Measurements from ENCODE around the gene DUSP23.
A peak's percentile ranks its signal among the peaks of the same experiment; 100 is the strongest.

The DUSP23 gene

DNA sequence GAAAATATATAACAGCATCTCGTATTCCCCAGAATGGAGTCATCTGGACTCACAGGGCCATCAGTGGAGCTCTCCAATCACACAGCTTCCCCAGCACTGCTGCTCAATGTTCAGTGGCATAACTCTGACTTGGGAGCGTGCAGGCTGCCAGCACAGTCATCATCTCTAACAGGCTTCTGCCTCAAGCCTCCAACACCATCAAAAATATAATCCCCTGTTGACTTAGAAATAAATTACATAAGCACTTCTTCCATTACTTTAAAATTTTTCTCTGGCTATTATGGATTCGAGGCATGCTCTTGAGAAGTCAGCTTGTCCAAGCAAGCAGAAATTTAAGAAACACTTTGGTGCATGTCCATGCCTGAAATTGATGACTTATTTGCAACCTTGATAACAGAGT, 6.2 kb downstream of the DUSP23 start:
- no peak for DNase-seq

DNA sequence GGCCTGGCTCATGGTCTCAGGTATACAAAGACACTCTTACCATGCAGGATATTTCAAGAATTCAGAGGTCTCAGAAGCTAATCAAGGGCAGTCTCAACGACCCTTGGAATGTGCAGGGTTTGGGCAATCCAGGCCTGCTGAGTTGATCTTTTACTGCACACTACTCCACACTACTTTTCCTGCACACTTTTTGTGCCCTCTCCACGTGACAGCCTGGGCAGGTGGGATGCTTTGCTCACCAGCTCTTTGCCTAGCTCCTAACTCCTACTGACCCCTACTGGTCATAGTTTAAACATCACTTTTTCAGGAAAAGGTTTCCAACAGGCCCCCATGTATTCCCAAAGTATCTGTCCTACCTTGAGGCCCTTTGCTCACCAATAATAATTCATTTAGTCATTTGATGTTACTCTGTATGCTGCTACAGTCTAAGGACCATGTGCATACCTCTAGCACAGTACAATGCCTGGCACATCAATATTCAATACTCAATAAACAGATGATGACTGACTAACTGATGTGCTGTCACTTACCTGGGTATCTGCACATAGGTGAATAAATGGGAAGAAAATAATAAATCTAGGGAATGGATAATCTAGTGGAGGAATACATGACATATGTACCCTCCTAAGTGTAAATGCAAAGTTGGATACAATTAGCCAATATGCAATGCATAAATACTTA, 9.6 kb downstream of the DUSP23 start:
- DNase-seq, result no peak

DNA sequence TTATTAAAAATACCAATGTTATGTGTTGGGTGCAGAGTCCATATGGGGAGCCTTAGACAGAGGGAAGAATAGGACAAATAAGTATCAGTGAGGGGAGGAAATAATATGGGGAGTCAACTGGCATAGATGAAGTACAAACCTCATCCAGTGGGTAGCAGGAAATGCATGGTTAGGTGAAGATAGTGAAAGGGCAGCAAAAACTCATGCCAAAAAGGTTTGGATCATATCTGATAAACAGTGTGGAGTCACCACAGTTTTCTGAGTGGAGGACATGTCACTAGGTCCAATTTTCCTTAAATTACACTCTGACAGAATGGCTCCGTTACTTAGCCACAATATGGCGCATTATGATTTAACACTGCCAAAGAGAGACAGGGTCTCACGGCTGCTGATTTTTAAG, 10.3 kb downstream of the DUSP23 start:
- DNase-seq, result no peak

DNA sequence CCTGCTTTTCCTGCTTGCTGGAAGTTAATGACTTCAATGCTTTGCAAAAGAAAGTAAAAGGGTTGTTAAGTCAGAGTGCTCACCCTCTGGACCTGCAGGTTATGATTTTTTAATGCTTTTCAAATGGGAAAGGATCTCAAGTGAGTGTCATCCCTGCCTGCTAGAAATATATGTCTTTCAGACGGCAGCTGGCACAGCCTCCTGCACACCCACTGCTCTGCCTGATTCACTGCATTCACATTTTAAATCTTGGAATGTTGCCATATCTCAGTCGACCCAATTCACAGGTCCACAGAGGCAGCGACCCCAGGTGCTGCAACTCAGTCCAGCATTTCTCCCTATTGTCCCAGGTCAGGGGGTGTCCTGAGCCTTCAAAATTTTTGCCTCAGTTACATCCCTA, 10.7 kb downstream of the DUSP23 start:
- no peak for DNase-seq

DNA sequence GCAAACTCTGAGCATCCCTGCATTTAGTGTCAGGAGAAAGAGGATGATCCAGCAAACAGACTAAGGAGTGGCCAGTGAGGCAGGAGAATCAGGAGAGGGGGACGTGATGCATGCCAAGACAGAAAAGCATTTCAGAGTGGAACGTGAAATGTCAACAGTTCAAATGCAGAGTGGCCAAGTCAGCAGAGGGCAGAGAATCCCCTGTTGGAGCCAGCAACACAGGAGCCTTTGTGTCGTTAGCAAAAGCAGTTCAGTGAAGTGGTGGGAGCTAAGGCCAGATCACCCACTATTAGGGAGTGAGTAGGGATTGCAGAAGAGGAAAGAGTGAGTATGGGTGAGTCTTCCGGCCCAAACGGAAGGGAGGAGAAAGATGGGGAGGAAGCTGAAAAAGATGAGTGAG, 14.8 kb downstream of the DUSP23 start:
- no peak for DNase-seq

DNA sequence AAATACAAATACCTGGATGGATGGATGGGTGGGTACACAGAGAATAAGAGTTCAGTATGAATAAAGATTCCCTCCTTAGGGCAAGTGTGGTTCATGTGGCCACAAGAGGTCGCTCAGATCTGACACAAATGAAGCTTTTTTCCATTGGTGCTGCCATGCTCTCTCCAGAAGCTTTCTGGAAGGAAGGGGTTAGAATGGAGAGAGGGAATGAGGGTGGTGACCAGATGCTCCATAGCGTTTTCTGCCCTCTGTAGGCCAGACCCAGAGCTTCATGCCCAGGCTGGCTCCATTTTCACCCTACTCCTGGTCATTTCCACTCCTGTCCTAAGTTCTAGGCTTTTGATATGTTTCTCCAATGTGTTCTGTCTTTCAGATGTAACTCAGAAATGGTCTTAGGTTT, 18.1 kb downstream of the DUSP23 start:
- DNase-seq, result no peak

DNA sequence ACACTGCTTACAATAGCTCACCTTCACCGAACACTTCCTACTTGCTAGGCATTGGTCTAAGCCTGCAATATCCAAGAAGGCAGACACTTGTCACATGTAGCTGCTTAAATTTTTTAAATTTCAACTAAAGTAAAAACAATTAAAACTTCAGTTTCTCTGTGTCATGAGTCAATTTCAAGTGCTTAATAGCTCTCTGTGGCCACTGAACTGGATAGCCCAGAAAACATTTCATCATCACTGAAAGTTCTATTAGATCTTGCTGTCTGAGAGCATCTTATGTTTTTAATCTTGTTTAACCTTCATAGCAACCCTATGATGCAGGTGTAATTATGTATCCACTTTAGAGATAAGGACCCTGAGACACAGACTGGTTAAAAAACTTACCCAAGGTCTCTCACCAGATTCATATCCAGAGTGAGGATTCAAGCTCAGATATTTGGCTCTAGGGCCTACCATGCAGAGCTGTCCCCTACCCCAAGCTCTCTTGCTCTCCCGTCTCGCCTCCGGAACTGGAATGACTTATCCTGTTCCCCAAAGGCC, 18.8 kb downstream of the DUSP23 start:
- no peak for DNase-seq

DNA sequence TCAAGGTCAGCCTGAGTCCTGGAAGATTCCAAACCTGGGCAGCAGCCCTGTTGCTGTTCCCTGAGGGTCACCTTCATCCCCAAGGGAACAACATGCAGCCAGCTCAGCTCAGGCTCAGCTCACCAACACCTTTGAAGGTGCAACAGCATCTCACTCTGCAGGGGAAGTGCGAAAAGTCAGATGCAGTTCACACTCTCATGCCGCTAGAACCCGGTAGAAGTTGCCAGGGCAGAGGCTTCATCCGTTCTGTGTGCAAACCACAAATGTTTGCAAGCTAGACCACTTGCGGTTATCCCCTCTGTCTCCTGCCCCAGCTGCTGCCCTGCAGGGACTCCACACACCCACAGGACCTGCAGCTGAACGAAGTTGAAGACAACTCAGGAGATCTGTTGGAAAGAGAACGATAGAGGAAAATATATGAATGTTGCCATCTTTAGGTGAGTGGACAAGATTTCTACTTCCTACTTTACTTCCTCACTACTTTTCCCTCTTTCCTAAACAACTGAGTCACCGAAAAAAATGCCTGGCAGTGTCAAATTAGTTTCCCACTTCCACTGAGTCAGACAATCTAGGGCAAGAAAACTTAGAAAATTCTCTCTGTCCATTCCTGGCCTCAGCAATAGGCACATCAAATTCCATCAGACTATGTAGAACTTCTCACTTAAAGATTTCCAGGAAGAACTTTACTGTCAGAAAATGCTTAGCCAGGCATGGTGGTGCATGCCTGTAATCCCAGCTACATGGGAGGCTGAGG, 19.6 kb downstream of the DUSP23 start:
- no peak for DNase-seq

DNA sequence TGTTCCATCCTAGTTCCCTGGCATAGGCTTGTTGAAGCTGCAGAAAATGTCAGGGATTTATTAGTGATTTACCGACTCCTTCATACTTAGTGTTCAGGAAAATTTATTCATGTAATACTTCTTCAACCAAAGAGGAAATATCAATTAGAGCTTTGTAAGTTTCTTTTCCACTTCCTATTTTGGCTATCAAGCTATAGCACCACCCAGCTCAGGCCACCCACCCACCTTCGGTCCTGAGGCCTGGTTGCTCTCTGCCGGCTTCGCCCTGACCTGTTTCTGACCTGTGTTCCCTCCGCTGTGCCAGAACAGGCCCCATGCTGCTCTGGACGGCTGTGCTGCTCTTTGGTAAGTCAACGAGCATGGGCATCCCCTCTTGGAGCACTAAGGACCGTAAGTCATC, 21.3 kb downstream of the DUSP23 start, which contains the start of gene FCRL6:
Gene FCRL6 (plus strand): TSS at position 250 of the 400 bp plus-strand sequence. CDS start 65 bp downstream, at position 315.
- DNase-seq, result no peak

DNA sequence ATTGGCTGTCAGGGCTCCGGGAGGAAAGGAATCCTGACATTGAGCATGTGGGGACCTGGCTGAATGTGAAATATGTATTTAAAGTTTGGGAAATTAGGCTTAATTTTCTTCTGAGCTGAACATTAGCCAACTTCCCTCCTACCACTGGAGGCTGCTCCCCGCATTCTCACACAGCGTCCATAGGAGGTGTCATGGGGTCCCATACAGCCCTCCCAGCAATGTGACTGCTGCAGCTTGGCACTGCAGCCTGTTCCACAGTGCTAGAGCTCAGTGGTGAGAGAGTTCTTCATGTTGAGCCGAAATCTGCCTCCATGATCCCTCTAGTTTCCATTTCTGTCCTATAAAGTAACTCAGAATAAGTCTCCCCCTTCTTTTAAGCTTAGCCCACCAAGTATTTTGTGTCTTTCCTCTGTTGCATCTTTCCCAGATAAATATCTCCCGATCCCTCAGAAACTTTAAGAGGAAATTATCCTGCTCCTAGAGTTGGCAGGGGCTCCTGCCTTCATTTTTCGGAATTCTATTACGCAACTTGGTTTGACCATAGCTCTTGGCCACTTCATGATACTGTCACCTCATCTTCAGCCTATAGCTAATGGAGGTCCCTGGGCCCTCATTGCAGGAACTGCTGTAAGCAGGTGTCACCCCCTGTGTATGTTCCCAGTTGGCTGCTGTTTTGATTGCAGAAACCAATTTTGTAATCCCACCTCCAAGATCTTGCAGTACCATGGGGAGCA, 23.4 kb downstream of the DUSP23 start:
- DNase-seq, result no peak

DNA sequence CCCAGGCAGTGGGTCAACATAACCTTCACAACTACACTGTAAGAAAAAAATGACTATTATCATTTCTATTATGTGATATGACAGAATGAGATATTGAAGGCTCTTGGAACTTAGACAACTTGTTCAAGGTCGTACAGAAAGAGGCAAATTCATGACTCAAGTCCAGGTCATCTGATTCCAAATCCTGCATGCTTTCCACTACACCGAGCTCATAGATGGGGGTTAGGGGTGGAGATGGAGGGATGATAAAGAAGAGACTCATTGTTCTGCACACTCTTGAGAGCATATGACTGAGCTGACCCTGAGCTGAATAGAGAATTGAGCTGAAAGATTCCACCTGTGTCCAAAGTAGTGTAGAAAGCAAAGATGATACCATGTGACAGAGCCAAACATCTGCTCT, 24.2 kb downstream of the DUSP23 start:
- no peak for DNase-seq

DNA sequence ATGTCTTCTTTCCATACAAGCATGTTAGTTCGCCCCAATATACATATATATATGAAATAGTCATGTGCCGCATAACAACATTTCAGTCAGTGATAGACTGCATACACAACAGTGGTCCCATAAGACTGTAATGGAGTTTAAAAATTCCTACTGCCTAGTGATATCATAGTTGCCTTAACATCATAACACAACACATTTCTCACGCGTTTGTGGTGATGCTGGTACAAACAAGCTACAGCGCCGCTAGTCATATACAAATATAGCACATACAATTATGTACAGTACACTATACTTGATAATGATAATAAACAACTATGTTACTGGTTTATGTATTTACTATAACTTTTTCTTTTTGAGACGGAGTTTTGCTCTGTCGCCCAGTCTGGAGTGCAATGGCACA, 35.2 kb downstream of the DUSP23 start:
- DNase-seq, result no peak

DNA sequence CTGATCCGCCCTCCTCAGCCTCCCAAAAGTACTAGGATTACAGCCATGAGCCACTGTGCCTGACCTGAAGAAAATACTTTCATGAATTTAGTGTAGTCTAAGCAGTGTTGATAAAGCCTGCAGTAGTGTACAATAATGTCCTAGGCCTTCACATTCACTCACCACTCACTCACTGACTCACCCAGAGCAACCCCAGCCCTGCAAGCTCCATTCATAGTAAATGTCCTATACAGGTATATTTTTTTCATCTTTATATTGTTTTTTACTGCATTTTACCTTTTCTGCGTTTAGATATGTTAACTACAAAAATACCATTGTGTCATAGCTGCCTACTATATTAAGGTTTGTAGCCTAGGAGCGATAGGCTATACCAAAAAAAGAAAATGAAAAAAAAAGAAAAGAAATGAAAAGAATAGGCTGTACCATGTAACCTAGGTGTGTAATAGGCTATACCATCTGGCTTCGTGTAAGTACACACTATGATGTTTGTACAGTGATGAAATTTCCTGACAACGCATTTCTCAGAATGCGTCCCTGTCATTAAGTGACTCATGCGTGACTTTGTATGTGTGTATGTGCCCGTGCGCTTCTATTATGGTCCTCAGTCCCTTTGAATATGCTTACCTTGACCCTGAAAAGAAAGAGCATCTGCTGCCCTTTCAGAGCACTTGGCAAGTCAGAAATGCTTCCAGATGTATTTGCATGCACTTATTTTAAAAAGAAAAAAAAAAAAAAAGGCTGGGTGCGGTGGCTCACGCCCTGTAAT, 36.7 kb downstream of the DUSP23 start:
- DNase-seq, result no peak

DNA sequence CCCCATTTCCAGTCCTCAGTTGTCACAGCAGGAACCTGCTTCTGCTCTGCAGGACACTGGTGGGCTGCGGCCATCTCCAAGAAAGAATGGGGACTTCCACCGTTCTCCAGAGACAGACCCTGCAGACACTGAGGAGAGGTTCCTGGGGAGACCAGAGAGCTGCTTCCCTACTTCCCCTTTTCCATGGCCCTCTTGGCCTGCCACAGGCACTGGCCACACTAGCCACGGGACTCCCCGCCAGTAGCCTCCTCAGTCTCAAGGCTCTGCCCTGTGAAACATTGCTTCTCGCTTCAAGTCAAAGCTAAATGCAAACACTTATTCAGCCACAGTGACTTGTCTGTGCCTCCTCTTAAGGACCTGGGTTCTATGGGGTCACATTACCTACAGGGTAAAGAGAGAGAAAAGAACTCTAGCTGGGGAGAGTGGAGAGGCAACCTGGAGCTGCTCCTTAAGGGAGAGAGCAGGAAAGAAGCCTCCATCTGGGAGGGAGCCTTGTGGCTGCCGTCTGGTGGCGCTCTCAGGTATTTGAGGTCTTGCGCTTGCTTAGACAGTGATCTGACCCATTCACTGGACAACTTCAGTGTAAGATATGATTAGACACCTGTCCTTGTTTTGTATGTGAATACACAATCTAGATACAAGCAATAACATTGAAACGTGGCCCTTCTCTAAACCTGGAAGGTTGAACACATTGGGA, 40.6 kb downstream of the DUSP23 start:
- peak; percentile 68 for DNase-seq

DNA sequence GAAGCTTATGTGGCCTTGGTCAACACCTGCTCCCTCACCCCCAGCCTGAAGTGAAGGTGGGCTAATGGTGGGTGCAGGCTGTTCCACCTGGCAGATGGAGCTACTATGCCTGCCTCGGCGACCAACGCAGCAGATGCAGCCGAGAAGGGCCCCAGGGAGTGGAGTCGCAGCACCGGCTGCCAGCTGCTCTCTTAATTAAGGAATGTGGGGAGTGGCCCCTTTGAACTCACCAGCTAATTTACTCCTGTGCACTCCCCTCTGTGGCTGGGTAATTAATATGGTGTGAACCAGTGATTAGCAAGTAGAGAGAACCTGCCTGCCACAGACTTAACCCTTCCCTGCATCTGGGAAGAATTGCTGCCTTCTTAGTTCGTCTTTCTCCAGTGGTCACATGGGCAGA, 42.6 kb downstream of the DUSP23 start:
- no peak for DNase-seq

DNA sequence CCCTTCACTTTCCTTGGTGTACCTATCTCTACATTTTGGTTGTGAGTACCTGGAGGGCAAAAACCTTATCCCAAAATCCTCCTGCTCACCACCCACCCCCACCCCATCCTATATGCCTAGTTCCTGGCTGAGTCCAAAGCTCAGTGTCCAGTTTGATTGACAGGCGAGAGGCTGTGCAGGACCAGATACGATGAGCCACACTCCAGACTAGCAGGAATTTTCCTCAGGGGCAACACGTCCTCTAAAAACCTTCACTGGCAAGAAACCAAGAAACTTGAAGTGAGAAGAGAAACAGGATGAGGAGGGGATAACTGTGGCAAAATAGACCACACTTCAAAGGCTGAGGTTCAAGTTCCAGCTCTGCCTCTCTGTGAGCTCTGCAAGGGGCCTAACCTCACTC, 44.8 kb downstream of the DUSP23 start:
- no peak for DNase-seq

DNA sequence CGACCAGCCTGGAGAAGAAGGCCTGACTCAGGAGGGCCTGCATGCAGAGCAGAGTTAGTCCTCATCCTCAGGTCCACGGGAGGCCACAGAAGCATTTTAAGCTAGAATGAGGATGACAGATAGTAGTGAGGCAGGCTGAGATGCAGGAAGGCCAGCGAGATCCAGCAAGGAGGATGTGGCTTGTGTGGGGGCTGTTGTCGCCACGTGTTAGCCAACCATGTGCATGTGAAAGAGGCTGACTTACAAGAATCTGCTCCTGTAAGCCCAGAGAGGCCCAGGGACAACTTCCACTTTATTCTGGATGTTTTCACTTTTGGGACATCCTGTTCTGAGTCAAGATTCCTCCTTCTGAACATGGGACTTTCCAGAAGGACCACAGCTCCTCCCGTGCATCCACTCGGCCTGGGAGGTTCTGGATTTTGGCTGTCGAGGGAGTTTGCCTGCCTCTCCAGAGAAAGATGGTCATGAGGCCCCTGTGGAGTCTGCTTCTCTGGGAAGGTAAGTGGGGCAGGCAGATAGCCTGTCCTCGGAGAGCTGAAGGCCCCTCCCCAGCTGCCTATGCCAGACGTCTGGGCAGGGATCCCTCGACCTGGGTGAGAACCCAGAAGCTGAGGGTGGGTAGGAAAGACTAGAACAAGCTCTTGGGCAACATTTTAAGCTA, 45.8 kb downstream of the DUSP23 start, which contains the start of gene SLAMF8:
Gene SLAMF8 (plus strand): TSS at position 433 of the 661 bp plus-strand sequence. CDS start 26 bp downstream, at position 459.
- peak; percentile 81 for DNase-seq

DNA sequence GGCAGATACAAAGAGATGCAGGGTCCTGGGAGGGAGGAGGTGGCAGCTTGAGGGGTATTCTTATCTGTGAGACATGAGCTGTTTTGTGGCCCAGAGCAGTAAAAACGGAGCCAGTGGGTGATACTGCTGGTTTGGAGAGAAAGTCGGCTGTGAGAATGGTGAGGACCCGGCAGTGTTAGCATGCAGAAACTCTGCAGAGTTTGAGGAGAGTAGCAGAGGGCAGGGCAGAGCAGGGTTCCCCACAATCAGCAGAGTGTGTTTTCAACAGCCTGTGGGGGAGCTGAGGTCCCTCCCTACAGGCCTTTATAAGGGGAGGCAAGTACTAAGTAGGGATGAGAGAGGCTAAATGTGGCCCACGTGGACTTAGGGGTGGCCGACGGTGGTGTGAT, 46.3 kb downstream of the DUSP23 start:
- no peak for DNase-seq

DNA sequence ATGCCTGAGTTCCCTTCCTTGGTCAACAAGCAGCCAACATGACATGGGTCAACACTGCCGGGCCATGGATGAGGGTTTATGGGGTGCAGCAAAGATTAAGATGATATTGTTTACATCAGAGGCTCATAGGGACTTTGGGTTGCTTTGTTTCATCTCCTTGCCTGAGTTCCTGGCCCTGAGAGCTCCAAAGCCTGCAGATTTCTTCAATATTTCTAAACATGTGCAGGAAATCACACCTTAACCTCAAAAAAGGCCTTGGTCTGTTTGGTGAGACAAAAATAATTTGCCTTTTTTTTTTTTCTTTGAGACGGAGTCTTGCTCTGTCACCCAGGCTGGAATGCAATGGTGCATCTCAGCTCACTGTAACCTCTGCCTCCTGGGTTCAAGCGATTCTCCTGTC, 46.8 kb downstream of the DUSP23 start:
- no peak for DNase-seq

DNA sequence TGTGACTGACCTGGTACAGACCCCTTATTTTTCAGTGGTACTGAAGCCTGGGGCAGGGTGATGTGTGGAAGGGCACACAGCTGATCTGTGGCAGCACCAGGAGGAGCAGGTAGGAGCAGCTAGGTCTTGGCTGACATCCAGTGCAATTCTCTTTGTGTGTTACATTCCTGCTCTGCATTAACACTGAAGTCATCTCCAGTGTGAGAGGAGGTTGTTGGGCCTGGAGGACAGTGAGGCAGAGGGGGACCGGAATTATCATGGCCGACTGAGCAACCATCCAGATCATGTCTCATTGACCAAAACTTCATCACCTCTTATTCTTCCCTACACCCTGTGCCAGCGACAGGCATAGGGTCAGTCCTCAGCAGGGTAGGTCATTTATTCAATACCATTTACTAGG, 47.4 kb downstream of the DUSP23 start:
- DNase-seq, result no peak

DNA sequence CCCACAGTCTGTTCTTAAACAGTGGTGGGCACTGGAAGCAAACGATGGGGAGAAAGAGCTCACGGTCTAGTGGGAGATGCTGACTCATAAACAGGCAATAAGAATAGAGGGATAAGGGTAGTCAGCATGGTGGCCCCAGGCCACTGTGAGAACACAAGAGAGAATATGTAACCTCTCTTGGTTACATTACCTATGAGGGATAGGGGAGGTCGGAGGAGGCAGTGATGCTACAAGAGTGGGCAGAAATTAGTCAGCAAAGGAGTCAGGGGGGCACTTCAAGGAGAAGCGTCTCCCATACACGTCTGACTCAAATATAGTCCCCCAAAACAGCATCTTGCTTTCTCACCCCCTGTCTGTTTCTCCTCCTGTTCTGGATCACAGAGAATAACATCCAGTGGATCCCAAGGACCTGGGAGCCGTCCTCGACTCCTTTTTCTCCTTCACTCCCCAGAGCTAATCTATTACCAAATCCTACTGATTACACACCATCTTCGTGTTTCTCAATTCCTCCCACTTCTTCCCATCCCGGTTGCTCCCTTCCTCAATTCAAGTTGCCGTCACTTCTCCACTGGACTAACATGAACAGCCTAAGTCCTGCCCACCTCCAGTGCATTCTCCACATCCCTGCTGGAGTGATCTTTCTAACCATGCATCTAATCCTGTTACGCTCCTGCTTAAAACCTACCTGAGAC, 48.0 kb downstream of the DUSP23 start:
- DNase-seq, result no peak

Data from activated CD8-positive, alpha-beta memory T cell treated with anti-CD3 and anti-CD28 coated beads for 24 hours (primary cell).